KOPT-K1 (cell line): ENCODE measurements around the gene TMEM272.

Experiments used
- H3K27ac ChIP-seq: fragments of 200-600 bp; sonication (generic); 2 replicates; pipeline ENCODE4 v1.5.1; 2016; ENCODE audit warnings: antibody characterized with exemption, mild to moderate bottlenecking, low read depth, low read length; ENCODE audit not compliant: poor library complexity, severe bottlenecking
- H3K36me3 ChIP-seq: fragments of 200-600 bp; sonication (generic); 2 replicates; pipeline ENCODE4 v1.5.1; 2017; ENCODE audit warnings: antibody characterized with exemption, mild to moderate bottlenecking, low read length, moderate library complexity; ENCODE audit not compliant: insufficient read depth
- H3K9me3 ChIP-seq: fragments of 200-600 bp; sonication (generic); 2 replicates; pipeline ENCODE4 v1.5.1; 2017; ENCODE audit warnings: antibody characterized with exemption, low read length, mild to moderate bottlenecking; ENCODE audit not compliant: insufficient read depth, poor library complexity, severe bottlenecking

TMEM272 gene

DNA sequence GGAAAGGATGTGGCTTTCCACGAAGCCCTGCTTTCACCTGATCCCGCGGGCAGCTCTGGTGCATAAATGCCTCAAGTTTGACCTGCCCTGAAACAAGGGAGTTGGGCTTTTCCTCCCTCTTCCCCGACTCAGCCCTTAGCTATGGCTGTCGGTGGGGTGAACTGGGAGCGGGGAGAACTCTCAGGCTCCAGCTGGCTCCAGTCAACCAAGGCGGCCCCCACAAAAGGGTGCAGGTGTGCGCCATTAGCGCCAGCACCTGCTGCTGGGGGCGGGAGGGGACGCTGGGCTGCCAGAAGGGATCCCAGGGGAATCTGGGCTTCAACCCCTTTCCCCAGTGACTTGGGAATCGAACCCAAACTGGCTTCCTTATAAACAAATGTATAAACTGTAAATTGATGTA lies 33.9 kb downstream of the TMEM272 start:
- no peaks in the 10 kb centered on the region for H3K36me3 ChIP-seq
- H3K9me3 ChIP-seq = no peaks in the 10 kb centered on the region
- H3K27ac ChIP-seq = no peak overlapping the region

DNA sequence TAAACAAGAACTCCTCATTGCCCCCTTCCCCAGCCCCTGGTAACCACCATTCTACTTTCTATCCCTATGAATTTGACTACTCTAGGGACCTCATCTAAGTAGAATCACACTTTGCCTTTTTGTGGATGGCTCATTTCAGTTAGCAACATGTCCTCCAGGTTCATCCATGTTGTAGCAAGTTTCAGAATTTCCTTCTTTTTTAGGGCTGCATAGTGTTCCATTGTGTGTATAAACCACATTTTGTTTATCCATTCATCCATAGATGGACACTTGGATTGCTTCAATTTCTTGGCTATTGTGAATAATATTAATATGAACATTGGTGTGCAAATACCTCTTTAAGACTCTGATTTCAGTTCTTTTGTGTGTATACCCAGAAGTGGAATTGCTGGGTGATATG lies 36.2 kb downstream of the TMEM272 start:
- Histone ChIP-seq H3K9me3 (no peaks in the 10 kb centered on the region), H3K36me3 (no peaks in the 10 kb centered on the region), H3K27ac (no peak overlapping the region)

DNA sequence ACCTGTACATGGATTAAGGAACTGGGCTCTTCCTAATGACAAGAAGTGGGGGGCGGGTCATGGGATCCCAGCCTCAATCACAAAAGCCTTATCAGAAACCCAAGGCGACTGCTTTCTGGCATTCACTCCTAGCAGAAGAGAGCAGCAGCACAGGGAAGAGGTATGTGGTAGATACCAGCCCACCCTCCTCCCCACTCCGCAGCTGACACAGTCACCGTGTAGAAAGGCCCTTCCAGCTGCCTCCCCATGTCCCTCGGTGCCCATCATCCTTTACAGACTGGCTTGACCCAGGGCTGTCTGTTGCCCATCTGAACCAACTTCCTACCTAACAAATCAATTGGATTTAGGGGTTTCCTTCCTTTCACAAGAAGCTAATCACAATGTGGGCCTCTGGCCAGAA lies 37.9 kb downstream of the TMEM272 start:
- no peak overlapping the region for H3K27ac ChIP-seq
- H3K9me3 ChIP-seq = no peaks in the 10 kb centered on the region
- no peaks in the 10 kb centered on the region for H3K36me3 ChIP-seq

DNA sequence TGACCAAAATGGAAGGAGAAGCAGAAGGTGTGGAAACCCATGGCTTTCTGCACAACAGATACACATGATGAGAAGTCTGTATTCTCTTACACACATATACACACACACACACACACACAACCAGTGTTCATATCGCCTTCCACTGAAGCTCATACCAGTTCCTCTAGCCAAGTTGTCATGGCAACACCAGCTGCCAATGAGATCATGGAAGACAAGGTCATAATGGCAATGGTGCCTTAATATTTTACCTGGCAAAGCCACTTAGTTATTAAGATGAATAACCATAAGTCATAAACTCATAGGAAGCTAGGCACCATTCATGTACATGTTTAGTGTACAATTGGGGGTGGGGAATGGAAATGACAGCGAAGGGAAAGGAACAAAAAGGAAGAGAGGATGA lies 38.4 kb downstream of the TMEM272 start:
- no peak overlapping the region for H3K27ac ChIP-seq
- H3K36me3 ChIP-seq = no peaks in the 10 kb centered on the region
- H3K9me3 ChIP-seq = no peaks in the 10 kb centered on the region

DNA sequence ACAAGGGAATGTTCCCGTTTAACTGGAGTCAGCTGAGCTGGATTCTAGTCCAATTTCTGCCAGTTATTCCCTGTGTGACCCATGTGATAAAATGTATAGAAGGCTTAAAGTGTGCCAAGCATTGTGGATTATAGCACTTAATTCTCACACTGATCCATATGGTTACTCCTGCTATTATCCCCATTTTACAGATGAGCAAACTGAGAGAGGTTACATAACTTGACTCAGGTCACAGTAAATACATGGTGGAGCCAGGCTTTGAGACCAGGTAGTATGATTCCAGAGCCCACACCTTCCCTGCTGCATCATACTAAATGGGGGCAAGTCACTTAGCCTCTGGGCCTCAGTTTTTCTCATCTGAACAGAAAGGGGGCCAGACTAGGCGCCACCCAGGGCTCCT lies 39.1 kb downstream of the TMEM272 start:
- Histone ChIP-seq H3K9me3 (no peaks in the 10 kb centered on the region), H3K27ac (no peak overlapping the region), H3K36me3 (no peaks in the 10 kb centered on the region)

DNA sequence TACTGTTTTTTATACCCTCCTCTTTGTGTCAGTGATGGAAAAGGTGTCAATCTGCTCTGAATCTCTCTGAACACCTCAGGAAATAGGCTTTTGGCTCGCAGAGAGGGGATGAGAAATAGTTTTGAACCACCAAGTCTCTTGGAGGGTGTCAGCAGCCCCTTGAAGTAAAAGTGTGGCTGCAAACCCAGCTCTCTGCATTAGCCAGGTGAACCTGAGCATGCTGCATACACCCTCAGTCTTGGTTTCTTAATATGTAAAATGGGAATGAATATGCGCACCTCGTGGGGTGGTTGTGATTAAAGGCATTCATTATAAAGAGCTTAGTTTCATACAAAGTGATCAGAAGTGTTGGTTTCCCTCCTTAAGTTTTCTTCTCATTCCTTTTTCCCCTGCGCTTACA lies 39.7 kb downstream of the TMEM272 start:
- no peaks in the 10 kb centered on the region for H3K36me3 ChIP-seq
- no peaks in the 10 kb centered on the region for H3K9me3 ChIP-seq
- no peak overlapping the region for H3K27ac ChIP-seq

DNA sequence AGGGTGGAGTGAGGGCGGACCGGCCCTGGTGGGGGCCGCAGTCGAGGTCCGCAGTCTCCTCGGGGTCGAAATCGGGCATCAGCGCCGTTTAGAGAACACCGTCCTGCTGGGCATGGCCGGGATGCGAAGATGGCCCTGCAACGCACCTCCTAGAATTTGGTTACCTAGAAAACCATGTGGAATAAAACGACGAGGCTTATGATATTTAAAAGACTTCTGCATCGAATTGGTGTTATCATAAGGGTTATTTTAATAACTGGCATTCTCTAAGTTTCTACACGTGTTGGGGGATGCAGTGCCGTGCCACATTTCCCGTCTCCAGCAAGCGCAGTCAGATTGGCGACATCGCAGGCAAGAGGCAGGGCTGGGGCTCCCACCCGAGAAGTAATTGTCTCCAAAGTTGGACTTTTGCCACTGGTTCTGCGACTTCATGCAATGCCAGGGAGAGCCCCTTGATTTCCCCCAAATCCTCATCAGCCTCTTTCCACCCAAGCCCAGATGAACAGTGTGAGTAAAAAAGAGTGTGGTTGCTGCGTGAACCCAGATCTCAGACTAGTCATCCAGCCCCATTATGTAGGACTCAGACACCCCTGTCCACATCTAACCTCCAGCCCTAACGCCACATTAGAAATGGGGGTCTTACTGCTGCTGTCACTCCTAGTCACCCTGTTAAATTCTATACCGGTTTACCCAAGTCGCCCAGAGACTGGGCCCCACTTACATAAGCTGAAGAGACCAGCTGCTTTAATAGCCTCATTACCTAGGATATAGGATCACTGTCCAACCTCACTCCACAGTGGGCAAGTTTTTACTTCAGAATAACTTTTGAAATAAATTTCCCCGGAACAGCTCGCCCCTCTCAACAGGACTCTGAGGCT lies 40.4 kb downstream of the TMEM272 start:
- peak overlapping the region; percentile 80 for H3K27ac ChIP-seq
- no peaks in the 10 kb centered on the region for H3K36me3 ChIP-seq
- no peaks in the 10 kb centered on the region for H3K9me3 ChIP-seq

DNA sequence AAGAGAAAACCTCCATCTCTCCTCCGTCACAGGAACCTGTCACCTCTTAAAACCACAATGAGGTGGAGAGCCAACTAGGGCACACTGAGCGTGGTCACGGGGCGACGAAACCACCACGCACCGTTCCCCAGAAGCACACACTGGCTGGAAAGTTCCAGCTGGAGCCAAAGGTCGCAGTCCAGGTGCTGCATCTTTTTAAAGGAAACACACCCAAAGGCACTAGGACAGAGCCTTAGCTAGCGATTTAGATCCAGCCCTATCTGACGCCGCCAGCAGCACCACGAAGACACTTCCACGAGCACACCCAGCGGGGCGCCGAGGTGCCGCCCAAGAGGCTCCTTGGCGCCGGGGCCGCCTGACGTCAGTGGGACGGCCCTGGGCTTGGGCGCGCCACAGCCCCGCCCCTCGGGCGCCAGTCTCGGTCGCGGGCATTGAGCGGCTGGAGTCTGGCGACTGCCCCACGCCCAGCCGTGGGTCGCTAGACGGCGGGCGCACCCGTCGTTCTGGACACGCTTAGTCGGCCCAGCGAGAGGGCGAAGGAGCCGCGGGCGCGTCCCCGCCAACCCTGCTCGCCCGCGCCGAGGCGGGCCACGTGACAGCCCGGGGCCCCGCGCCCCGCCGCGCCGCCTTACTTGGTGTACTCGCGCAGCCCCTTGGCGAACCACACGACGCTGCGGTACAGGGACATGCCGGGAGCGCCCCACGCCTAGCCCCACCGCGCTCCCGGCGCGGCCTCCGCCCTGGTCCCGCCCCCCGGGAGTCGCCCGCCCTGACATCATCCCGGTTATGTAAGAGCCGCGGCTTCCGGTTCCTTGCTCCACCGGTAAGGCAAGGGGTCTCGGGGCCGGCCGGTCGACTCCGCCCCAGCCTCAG lies 41.3 kb downstream of the TMEM272 start, which contains the start of gene DHRS12:
DHRS12 (minus strand) TSS at position 742 of the 873 bp plus-strand sequence. CDS start 4,504 bp downstream, outside the sequence.
- H3K27ac ChIP-seq = peak within 1 kb of the TSS; percentile 80
- no peaks in the 10 kb centered on the region for H3K36me3 ChIP-seq
- H3K9me3 ChIP-seq = no peaks in the 10 kb centered on the region

DNA sequence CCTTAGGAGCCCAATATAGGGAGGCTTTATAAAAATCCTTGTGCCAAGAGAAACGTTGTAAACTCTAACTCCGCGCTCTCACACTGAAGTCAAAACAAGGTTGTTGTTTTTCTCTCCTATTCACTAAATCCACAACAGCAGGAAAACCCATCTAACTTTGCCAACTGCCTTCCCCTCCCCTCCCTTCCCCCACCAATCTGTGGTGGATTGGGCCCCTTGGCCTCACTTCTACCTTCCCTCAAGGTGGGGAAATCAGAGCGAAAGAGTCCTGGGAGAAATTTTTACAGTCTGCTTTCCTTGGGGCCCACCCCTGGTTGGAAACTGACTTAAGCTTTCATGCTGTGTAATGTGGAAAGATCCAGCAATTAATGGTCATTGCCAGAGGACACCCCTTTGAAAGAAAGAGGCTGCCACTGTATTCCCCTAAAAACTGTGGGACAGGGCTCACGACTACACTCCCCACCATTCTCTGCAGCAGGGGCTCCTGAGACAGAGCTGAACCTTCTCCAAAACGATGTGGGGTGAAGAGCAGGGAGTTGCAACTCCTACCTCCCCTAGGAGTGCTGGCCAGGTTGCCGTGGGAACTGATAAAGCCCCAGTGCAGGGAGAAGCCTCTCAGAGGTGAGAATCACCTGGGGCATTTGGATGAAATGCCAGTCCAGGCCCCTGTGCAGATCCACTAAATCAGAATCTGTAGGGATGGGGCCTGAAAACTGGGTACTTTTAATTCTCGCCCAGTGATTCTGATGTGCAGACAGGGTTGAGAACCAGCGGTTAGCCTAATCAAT lies 42.2 kb downstream of the TMEM272 start:
- no peaks in the 10 kb centered on the region for H3K36me3 ChIP-seq
- no peaks in the 10 kb centered on the region for H3K9me3 ChIP-seq
- H3K27ac ChIP-seq = peak overlapping the region; percentile 80

DNA sequence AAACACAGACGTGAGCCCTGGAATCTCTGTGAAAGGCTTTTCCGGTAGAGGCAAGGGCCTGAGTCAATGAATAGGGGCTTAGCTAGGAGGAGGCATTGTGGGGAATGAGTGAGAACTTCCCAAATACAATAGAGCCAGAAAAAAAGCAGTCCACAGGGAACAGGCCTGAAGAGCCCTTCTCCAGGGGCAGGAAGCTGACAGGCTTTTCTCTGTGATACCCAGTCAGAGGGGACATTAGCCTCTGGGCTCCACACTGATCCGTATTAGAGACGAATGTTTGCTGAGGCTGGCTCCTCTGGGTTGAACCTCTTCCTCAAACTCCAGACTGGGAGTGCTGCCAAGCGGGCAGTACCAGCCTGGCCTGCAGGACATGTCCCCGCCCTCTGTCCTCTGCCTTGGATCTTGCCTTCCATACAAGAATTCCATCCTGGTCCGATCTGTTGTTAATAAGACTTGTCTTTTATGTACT lies 43.3 kb downstream of the TMEM272 start:
- Histone ChIP-seq H3K9me3 (no peaks in the 10 kb centered on the region), H3K27ac (no peak overlapping the region), H3K36me3 (no peaks in the 10 kb centered on the region)

DNA sequence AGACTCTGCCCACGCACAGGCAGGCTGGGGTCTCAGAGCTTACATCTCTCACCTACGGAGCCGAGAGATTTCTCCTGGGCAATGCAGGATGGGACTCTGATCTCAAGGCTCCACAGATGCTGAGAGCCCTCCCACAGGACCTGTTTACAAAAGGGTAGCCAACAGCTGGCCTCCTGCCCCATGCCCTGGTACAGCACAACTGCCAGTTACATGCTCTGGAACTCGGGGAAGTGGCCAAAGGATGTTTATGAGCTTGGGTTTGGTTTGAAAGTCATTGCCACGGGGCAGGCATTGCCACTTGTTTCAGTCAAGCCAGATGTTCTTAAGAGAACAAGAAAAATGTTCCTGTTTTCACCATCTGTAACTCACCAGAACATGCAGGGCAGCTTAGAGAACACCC lies 44.5 kb downstream of the TMEM272 start:
- no peaks in the 10 kb centered on the region for H3K36me3 ChIP-seq
- no peaks in the 10 kb centered on the region for H3K9me3 ChIP-seq
- H3K27ac ChIP-seq = no peak overlapping the region

DNA sequence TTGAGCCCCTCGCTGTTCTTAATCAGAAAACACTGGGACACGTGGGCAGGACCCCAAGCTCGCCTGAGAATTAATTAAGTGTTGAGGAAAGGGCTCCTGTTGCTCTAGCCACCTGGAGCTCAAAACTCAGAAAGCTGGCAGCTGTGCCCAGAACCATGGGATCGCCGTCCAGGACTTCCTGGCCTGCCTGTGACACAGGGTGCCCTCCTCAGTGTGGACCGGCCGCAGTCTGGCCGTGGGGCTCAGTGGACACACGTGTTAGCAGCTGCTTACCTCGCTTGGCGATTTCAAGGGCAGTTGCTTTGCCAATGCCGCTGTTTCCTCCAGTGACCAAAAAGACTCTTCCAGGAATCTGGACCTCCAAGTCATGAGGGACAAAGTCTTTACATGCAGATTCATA lies 45.7 kb downstream of the TMEM272 start:
- Histone ChIP-seq H3K36me3 (no peaks in the 10 kb centered on the region), H3K9me3 (no peaks in the 10 kb centered on the region), H3K27ac (no peak overlapping the region)

DNA sequence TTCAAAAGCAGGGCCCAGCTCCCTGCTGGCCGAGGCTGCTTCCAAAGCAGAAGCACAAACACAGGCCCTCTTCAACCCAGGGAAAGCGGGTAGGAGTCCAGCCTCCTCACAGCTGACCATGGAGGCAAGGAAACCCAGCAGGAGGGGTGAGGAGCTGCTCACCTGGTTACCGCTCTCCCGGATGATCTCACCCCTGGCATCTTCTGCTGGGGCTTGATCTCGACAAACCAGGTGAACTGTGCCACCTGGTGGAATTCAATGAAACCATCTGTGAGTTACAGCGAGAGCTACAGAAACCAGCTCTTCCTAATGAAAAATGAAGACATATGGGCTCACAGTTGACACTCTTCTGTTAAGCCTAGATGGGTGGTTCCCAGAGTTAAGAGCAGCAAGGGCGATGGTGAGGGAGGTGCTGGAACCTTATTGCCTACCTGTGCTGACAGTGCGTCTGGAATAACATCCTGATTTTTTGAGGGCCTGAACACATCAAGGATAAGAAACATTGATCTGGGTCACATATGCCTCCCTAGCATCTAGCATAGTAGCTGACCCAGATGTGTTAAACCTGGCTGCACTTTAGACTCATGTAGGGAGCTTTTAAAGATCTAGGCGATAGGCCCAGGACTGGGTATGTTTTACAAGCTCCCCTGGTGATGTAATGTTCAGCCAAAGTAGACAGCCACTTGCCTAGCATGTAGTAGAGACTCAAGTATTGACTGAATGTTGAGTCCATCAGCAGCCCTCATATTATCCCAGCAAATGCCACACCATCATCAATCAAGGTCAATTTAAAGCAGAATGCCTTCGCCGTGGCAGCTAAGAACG lies 47.1 kb downstream of the TMEM272 start:
- H3K36me3 ChIP-seq = no peaks in the 10 kb centered on the region
- no peak overlapping the region for H3K27ac ChIP-seq

DNA sequence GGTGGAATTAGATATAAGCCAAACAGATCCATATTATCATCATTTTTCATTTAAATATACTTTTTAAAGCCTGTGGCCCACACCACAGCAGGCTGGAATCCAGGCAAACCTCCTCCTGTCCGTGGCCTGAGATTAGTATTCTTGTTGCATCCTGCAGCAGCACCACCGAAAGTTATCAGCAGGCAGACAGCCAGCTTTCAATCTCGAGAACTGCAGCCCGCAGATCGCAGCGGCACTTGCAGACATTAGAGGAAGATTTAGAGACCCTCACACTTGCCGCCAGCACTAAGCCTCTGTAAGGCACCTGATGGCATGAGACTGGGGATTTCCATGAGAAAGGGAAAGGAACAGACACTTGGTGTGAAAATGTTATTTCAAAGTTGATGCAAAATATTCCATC lies 48.4 kb downstream of the TMEM272 start:
- Histone ChIP-seq H3K9me3 (no peaks in the 10 kb centered on the region), H3K27ac (no peak overlapping the region), H3K36me3 (no peaks in the 10 kb centered on the region)

More for the DNA sequence above, 47.1 kb downstream of the TMEM272 start:
- no peaks in the 10 kb centered on the region for H3K9me3 ChIP-seq
